ENCODE data around the gene TOLLIP.

DNA sequence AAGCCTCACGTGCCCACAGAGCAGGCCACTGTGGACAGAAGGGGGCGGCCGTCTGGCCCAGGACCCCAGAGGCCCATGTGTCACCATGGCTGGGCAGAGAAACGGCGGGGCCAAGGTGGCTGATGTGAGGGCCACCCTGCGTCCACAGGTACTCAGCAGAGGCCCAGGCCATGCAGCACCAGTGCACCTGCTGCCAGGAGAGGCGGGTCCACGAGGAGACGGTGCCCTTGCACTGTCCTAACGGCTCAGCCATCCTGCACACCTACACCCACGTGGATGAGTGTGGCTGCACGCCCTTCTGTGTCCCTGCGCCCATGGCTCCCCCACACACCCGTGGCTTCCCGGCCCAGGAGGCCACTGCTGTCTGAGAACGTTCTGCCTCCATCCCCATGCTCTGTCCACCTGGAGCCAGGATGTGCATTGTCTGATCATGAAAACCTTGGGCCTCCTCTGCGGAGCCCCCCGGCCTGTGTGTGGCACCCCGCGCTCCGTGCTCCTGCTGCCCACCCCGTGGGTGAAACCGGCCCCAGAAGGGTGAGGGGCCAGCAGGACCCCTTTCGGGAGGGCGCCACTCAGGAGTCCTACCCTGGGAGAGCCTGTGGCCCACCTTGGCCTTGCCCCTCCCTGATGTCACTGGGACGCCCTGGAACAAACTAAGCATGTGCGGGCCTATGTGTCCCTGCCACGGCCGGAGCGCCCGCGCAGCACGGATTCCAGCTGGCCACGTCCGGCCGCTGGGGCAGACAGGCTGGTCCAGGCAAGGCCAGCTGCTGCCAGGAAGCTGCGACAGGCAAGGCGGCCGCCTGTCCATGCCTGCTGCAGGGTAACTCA is 48.0 kb downstream of the TOLLIP start:
- TF ChIP-seq POLR2A (IDR thresholded peaks at IDR 0.05) (no peak), CTCF (IDR thresholded peaks at IDR 0.05) (no peak)

Measured in Peyer's patch (tissue), 4 donors.